GM12874 (cell line): ENCODE measurements around the gene CHST1.

Source experiments
- TF ChIP-seq, protein P1 (sequence below): IDR thresholded peaks from 2 replicates; pipeline ENCODE4 v1.5.1; 2011; ENCODE audit warnings: low read depth, mild to moderate bottlenecking, control low read depth, low read length, moderate library complexity; ENCODE audit not compliant: insufficient read depth

The CHST1 gene

DNA sequence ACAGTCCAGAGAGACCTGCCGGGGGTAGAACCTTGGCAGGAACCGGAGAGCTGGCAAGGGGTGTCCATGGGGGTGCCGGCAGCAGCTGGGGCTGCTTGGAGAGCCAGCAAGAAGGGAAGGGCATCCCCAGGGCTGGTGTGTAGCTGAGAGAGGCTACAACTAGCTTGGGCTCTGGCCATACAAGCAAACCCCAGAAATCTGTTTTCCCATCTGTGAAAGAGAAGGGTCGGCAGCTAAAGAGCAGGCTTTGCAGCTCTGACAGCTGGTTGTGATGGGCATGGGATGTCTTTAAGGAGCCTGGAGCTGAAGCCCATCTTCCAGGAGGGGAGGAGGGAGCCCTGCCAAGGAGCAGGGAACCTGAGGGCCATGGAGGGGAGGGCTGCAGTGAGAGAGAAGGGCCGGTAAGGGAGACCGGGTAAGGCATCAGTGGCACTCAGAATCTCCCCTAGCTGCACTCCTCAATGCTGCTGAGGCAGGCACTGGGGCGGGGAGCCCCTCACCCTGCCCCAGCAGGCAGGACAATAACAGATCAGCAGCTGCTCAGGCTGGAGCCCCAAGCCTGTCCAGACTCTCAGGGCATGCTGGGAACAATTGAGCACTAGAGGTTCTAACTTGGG, 3.9 kb downstream of the CHST1 start:
- TF ChIP-seq, protein P1, sequence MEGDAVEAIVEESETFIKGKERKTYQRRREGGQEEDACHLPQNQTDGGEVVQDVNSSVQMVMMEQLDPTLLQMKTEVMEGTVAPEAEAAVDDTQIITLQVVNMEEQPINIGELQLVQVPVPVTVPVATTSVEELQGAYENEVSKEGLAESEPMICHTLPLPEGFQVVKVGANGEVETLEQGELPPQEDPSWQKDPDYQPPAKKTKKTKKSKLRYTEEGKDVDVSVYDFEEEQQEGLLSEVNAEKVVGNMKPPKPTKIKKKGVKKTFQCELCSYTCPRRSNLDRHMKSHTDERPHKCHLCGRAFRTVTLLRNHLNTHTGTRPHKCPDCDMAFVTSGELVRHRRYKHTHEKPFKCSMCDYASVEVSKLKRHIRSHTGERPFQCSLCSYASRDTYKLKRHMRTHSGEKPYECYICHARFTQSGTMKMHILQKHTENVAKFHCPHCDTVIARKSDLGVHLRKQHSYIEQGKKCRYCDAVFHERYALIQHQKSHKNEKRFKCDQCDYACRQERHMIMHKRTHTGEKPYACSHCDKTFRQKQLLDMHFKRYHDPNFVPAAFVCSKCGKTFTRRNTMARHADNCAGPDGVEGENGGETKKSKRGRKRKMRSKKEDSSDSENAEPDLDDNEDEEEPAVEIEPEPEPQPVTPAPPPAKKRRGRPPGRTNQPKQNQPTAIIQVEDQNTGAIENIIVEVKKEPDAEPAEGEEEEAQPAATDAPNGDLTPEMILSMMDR: no peak

DNA sequence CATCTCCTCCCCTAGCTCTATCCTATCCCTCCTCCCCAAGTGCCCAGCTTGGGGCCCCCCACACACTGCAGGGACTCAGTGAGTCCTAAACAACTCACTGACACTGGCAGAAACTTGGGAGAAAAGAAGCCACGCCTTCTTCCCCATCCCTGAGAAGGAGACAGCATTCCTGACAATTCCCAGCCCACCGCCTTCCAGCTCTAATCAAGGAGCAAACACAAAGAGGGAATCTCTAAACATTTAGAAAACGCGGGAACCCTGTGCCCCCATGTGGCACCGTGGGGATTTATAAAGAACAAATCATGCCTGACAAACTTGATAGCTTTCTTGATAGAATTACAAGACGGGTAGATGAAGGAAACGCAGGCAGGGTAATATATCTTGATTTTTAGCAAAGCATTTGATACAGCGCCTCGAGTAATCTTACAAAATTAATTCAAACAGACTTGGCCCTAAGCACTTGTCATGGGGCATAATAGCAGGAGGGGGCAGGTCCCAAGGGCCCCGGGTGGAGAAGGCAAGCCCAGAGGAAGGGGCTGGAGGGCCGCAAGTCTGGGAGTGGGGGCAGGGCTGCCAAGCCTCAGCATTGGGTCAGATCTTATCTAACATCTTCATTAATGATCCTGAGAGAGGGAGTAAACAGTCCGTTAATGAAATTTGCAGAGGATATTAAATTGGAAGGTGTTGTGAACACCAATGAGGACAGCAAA, 4.5 kb downstream of the CHST1 start:
- TF ChIP-seq, protein P1: no peak

DNA sequence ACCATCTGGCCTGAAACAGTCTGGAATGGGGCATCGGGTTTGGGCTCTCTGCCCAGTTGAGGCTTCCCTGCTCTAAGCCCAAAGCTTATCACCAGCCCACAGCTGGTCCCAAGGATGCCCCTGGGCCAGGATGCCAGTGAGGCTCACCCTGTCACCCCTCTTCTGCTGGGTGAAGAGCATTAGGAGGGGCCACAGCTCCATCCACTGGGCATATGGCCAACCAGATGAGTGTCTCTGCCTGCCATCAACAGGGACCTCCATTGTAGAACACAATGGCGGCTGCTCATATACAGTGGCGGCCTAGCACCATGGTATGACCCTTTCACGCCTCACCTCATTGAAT, 5.6 kb downstream of the CHST1 start:
- TF ChIP-seq, protein P1: no peak

DNA sequence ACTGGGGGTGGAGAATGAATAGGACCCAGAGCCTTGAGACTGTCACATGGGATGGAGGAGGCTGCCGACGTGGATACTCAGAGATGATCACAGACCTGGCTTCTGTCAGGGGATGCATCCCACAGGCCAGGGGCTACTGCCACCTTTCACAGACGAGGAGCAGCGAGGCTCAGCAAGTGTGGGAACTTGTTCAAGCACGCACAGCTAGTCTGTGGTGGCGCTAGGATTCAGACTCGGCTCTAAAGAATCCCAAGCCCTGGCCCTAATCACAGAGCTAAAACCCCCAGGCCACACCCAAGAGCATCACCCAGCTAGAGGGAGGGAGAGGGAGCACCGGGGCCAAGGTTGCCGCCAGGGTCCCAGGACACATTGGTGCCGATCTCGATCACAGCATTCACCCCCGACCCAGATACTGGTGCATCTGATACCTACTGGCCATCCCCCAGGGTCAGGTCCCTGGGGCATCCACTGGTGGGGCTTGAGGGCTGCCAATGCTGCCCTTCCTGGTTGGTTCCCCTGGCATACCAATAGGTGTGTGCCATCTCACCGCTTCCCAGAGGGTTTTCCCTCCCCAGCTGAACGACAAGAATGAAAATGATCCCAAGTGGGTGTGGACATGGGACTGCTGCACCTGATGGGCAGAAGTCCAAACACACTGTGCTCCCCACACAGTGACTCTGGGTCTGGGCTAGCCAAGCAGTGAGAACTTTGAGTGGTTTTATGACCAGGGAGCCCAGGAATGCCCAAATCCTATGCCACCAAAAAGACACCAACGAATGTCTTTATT, 6.2 kb downstream of the CHST1 start:
- TF ChIP-seq, protein P1: no peak

DNA sequence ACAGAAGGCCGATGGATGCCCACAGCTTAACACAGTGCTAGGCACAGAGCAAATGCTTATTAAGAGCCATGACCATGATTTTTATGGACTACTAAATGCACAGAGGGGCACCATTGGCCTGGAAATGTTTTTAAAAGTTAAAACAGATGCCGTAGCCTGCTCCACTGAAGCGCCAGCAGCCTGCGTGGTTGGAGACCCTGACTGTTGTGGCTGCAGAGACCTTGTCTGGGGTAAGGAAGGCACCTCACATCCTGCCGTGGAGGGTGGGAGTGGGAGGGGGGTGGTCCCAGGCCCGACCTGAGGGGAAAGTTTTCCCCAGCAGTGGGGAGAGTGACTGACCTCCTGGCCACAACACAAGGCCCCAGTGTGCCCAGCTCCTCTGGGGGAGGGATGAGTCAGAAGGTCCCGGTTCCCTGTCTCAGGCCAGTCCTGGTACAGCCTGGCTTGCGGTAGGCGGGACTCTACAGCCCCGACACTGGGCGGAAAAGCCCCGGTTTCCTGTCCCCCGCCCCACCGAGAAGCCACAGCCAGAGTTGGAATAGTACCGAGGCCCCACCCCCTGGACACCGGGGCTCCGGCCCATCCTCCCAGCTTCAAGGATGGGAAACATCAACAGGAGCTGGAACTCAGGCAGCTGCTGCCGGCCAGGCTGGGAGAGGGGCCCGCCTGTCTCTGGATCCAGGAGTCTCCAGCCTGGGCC, 7.0 kb downstream of the CHST1 start:
- TF ChIP-seq, protein P1: no peak

DNA sequence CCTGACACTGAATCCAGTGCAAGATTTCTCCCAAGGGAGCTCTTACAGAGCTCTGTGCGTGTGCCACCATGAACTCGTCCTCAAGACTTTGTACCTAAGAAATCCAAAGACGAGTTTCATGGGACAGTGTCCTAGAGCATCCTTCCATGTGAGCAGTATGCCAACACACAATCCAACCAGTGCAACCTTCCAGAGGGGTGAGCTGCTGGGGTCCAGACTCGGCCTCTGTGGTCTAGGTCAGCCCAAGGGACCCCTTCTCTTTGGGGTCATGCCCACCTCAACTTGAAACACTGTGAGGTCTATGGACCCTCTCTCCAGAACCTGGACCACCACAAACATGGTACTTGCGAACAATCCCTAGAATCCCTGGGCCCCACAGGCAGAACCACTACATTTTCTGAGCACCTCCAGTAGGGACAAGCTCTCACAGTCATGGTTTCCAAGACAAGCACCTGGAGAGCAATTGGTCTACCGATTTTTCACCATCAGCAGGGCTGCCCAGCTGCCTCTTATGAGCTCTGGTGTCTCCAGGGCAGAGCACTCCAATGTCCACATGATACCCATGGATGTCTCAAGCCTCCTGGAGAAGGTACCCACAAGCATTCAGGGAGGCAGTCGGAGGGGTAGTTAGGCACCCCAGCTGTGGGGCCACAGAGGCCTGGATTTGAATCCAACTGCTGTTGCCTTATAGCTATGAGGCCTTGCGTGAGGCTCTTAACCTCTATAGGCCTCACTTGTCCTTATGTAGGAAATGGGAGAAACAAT, 7.7 kb downstream of the CHST1 start:
- TF ChIP-seq, protein P1: no peak
